ENCODE data around the gene CYP4F8. TPM values are rescaled to one million over a fixed set of nuclear protein-coding genes. Genes with fewer than 3 reads are reported as not detected.

The CYP4F8 gene
- total RNA-seq, result not detected

- Histone ChIP-seq H3K9me3 (no peaks in the 10 kb centered on the region), H3K27me3 (no peaks in the 10 kb centered on the region), H3K4me3 (no peak within 1 kb of the TSS), H3K36me3 (no peaks in the 10 kb centered on the region), H3K27ac (no peak within 1 kb of the TSS), H3K4me1 (no peaks in the 10 kb centered on the region)
- DNase-seq (ENCODE audit: low spot score), result no peak
- TF ChIP-seq CTCF (IDR thresholded peaks at IDR 0.05), result no peak
Measured at GRCh38 chr19:15614507-15615379, at the start of gene CYP4F8. Gene CYP4F8 (plus strand): TSS chr19:15615218. CDS start chr19:15615617, 399 bp downstream.

- no peaks in the 10 kb centered on the region for H3K9me3 ChIP-seq
- H3K27ac ChIP-seq, result no peak overlapping the region
- no peak for TF ChIP-seq CTCF (IDR thresholded peaks at IDR 0.05)
- H3K4me1 ChIP-seq, result no peaks in the 10 kb centered on the region
- no peaks in the 10 kb centered on the region for H3K36me3 ChIP-seq
- H3K27me3 ChIP-seq, result no peaks in the 10 kb centered on the region
- H3K4me3 ChIP-seq, result no peak overlapping the region
- DNase-seq (ENCODE audit: low spot score), result no peak
Measured at GRCh38 chr19:15570420-15570819, 44.6 kb upstream of the CYP4F8 start.

- Histone ChIP-seq H3K27me3 (no peaks in the 10 kb centered on the region), H3K27ac (no peak overlapping the region), H3K36me3 (no peaks in the 10 kb centered on the region), H3K4me1 (no peaks in the 10 kb centered on the region), H3K9me3 (no peaks in the 10 kb centered on the region), H3K4me3 (no peak overlapping the region)
- no peak for DNase-seq (ENCODE audit: low spot score)
- no peak for TF ChIP-seq CTCF (IDR thresholded peaks at IDR 0.05)
Measured at GRCh38 chr19:15575406-15575805, 39.6 kb upstream of the CYP4F8 start.

GRCh38 chr19:15576526-15577156 lies 38.4 kb upstream of the CYP4F8 start:
- H3K9me3 ChIP-seq, result no peaks in the 10 kb centered on the region
- no peak for DNase-seq (ENCODE audit: low spot score)
- H3K4me1 ChIP-seq, result no peaks in the 10 kb centered on the region
- H3K36me3 ChIP-seq, result no peaks in the 10 kb centered on the region
- no peak for TF ChIP-seq CTCF (IDR thresholded peaks at IDR 0.05)
- no peak overlapping the region for H3K4me3 ChIP-seq
- H3K27ac ChIP-seq, result no peak overlapping the region
- H3K27me3 ChIP-seq, result no peaks in the 10 kb centered on the region

GRCh38 chr19:15577184-15577771 lies 37.7 kb upstream of the CYP4F8 start:
- no peak for DNase-seq (ENCODE audit: low spot score)
- Histone ChIP-seq H3K9me3 (no peaks in the 10 kb centered on the region), H3K4me3 (no peak overlapping the region), H3K4me1 (no peaks in the 10 kb centered on the region), H3K27me3 (no peaks in the 10 kb centered on the region), H3K36me3 (no peaks in the 10 kb centered on the region), H3K27ac (no peak overlapping the region)
- TF ChIP-seq CTCF (IDR thresholded peaks at IDR 0.05), result no peak

Data from right atrium auricular region (tissue), 2 donors.